Rectal smooth muscle tissue (tissue), 1 donor: Measurements from ENCODE around the gene LILRB3.
A peak's percentile ranks its signal among the peaks of the same experiment; 100 is the strongest.
"Not testable (repeated sequence)": the region's sequence is repeated elsewhere in the genome, so short reads cannot be mapped to it uniquely, and the experiment has no call there.

Experiments used
- H3K27ac ChIP-seq: one replicate; pipeline ENCODE4 v1.7.0; 2013; ENCODE audit warnings: low read depth, low read length, inconsistent platforms
- H3K27me3 ChIP-seq: one replicate; pipeline ENCODE4 v1.7.0; 2013; ENCODE audit warnings: low read length; ENCODE audit not compliant: control insufficient read depth, insufficient read depth
- H3K36me3 ChIP-seq: one replicate; pipeline ENCODE4 v1.7.0; 2013; ENCODE audit warnings: low read length; ENCODE audit not compliant: control insufficient read depth, insufficient read depth
- H3K4me1 ChIP-seq: one replicate; pipeline ENCODE4 v1.7.0; 2013; ENCODE audit warnings: low read length; ENCODE audit not compliant: control insufficient read depth, insufficient read depth
- H3K4me3 ChIP-seq: one replicate; pipeline ENCODE4 v1.7.0; 2013; ENCODE audit warnings: low read length
- H3K9ac ChIP-seq: one replicate; pipeline ENCODE4 v1.7.0; 2013; ENCODE audit warnings: low read length

LILRB3 gene

GRCh38 chr19:54189735-54190502 lies 32.9 kb downstream of the LILRB3 start:
- H3K27me3 ChIP-seq = no peaks in the 10 kb centered on the region
- H3K9ac ChIP-seq = peak overlapping the region; percentile 82
- peaks cover 11% of the 10 kb centered on the region for H3K4me1 ChIP-seq
- H3K36me3 ChIP-seq = peaks cover 5% of the 10 kb centered on the region
- H3K27ac ChIP-seq = peak overlapping the region; percentile 100
- peak overlapping the region; percentile 78 for H3K4me3 ChIP-seq

GRCh38 chr19:54189145-54189734 lies 33.6 kb downstream of the LILRB3 start, which contains the start of gene MBOAT7:
Gene MBOAT7 (minus strand): TSS chr19:54189580. CDS start chr19:54188508, 1,072 bp downstream.
- peaks cover 5% of the 10 kb centered on the region for H3K36me3 ChIP-seq
- H3K4me1 ChIP-seq = peaks cover 11% of the 10 kb centered on the region
- peak within 1 kb of the TSS; percentile 78 for H3K4me3 ChIP-seq
- peak within 1 kb of the TSS; percentile 100 for H3K27ac ChIP-seq
- peak within 1 kb of the TSS; percentile 82 for H3K9ac ChIP-seq
- H3K27me3 ChIP-seq = no peaks in the 10 kb centered on the region

- Histone ChIP-seq H3K9ac (peak overlapping the region; percentile 53), H3K4me3 (peak overlapping the region; percentile 78), H3K36me3 (peaks cover 8% of the 10 kb centered on the region), H3K4me1 (peaks cover 11% of the 10 kb centered on the region), H3K27me3 (no peaks in the 10 kb centered on the region), H3K27ac (peak overlapping the region; percentile 100)
Measured at GRCh38 chr19:54188215-54188871, 34.5 kb downstream of the LILRB3 start.

GRCh38 chr19:54186934-54187381 lies 35.8 kb downstream of the LILRB3 start:
- Histone ChIP-seq H3K4me3 (no peak overlapping the region), H3K27me3 (no peaks in the 10 kb centered on the region), H3K27ac (no peak overlapping the region), H3K36me3 (peaks cover 5% of the 10 kb centered on the region), H3K9ac (no peak overlapping the region), H3K4me1 (peaks cover 7% of the 10 kb centered on the region)

- Histone ChIP-seq H3K4me3 (no peak overlapping the region), H3K27me3 (no peaks in the 10 kb centered on the region), H3K27ac (no peak overlapping the region), H3K9ac (no peak overlapping the region), H3K4me1 (peaks cover 4% of the 10 kb centered on the region), H3K36me3 (peaks cover 5% of the 10 kb centered on the region)
Measured at GRCh38 chr19:54186351-54186750, 36.5 kb downstream of the LILRB3 start.

DNA sequence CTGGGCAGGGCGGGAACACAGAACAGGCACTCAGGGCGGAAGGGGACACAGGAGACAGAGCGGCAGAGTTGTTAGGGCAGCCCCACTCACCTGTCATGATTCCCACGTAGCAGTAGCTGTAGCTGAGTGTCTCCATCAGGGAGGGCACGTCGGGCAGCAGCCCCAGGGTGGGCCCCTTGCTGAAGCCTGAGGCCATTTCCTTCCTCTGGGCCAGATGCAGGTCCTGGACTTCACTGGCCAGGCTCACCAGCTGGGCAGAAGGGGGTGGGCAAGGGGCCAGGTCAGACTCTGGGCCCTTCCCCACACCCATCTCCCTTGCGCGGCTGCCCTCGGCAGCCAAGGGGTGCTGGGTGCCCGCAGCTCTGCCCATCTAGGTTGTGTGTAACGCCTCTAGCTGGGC lies 39.4 kb downstream of the LILRB3 start:
- H3K4me1 ChIP-seq = peaks cover 1% of the 10 kb centered on the region
- H3K36me3 ChIP-seq = peaks cover 5% of the 10 kb centered on the region
- H3K27me3 ChIP-seq = no peaks in the 10 kb centered on the region
- no peak overlapping the region for H3K27ac ChIP-seq
- no peak overlapping the region for H3K9ac ChIP-seq
- no peak overlapping the region for H3K4me3 ChIP-seq

- not testable (repeated sequence) for H3K36me3 ChIP-seq, H3K4me3 ChIP-seq, H3K27ac ChIP-seq, H3K9ac ChIP-seq, H3K27me3 ChIP-seq, H3K4me1 ChIP-seq
Measured at GRCh38 chr19:54181894-54182293, 40.9 kb downstream of the LILRB3 start.

- Histone ChIP-seq H3K4me3 (no peak overlapping the region), H3K4me1 (no peaks in the 10 kb centered on the region), H3K27me3 (no peaks in the 10 kb centered on the region), H3K9ac (no peak overlapping the region), H3K27ac (no peak overlapping the region), H3K36me3 (peaks cover 5% of the 10 kb centered on the region)
Measured at GRCh38 chr19:54180691-54181091, 42.1 kb downstream of the LILRB3 start.

DNA sequence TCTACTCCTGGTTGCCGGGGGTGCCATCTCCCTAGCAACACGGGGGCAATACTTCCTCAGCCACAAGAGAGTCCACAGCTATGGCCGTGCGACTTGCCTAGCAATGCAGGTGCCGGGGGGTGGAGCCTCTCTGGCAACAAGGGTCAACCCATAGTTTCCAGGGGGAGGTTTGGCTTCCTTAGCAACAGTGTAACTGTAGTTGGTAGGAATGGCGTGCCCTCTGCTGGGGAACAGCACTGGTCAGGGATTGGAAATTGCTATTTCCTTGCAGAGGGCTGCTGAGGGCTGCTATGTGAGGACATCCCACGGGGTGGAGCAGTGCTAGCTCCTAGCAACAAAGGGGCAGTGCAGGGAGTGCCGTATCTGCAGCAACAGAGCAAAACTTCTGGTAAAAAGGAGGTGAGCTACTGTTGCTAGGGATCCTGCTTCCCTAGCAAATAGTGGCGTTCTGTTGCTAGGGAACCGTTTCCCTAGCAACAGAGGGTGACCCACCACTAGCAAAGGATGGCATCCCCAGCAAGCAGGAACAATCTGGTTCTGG lies 42.8 kb downstream of the LILRB3 start:
- Histone ChIP-seq H3K36me3 (peaks cover 5% of the 10 kb centered on the region), H3K27me3 (no peaks in the 10 kb centered on the region), H3K9ac (no peak overlapping the region), H3K4me3 (no peak overlapping the region), H3K4me1 (no peaks in the 10 kb centered on the region), H3K27ac (no peak overlapping the region)

GRCh38 chr19:54179262-54179852 lies 43.5 kb downstream of the LILRB3 start:
- no peaks in the 10 kb centered on the region for H3K27me3 ChIP-seq
- H3K27ac ChIP-seq = no peak overlapping the region
- H3K4me1 ChIP-seq = no peaks in the 10 kb centered on the region
- peaks cover 5% of the 10 kb centered on the region for H3K36me3 ChIP-seq
- no peak overlapping the region for H3K4me3 ChIP-seq
- no peak overlapping the region for H3K9ac ChIP-seq

DNA sequence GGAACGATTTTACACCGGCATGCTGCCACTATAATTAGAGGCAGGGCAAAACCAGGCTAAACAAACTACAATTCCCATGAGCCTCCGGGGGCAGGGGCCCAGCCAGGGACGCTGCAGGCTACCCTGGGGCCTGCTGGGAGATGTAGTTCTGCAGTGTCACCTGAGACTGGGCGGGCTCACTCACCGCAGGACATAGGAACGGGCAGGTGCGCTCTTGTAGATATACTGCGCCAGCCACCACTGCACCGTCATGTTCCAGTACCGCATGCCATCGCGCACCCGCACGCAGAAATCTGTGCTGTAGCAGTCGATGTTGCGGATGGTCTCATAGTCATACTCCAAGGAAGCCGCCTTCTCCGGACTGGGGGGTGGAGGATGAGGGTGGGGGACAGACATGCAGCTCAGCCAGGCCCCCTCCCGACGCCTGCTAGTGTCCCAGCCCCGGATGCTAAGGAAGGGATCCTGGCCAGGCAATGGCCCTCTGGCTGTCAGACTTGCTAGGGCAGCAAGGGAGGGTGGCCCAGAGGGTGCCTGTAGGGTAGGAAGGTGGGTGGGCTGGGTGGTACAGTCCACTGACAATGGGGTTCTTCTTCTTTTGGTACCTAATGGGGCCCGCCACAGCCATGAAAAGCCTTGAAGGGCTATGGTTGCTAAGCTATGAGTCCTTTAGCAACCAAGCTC lies 44.1 kb downstream of the LILRB3 start:
- Histone ChIP-seq H3K4me1 (no peaks in the 10 kb centered on the region), H3K9ac (no peak overlapping the region), H3K27me3 (no peaks in the 10 kb centered on the region), H3K36me3 (peaks cover 5% of the 10 kb centered on the region), H3K27ac (no peak overlapping the region), H3K4me3 (no peak overlapping the region)
